ENCODE data around the gene HDDC3.

HDDC3 gene

GRCh38 chr15:90917569-90917968, 14.8 kb downstream of the HDDC3 start:
- TF ChIP-seq CTCF (IDR thresholded peaks at IDR 0.05; ENCODE audit: low read depth, low read length), result no peak
- no peak for DNase-seq (ENCODE audit: extremely low read depth, low read depth)

- TF ChIP-seq CTCF (IDR thresholded peaks at IDR 0.05; ENCODE audit: low read depth, low read length), result no peak
- no peak for DNase-seq (ENCODE audit: extremely low read depth, low read depth)
Observed at GRCh38 chr15:90916461-90916860, 15.9 kb downstream of the HDDC3 start.

GRCh38 chr15:90915808-90916440, 16.4 kb downstream of the HDDC3 start:
- no peak for DNase-seq (ENCODE audit: extremely low read depth, low read depth)
- TF ChIP-seq CTCF (IDR thresholded peaks at IDR 0.05; ENCODE audit: low read depth, low read length), result no peak

- DNase-seq (ENCODE audit: extremely low read depth, low read depth), result no peak
- no peak for TF ChIP-seq CTCF (IDR thresholded peaks at IDR 0.05; ENCODE audit: low read depth, low read length)
Observed at GRCh38 chr15:90915216-90915807, 17.0 kb downstream of the HDDC3 start.

GRCh38 chr15:90914305-90915080, 17.9 kb downstream of the HDDC3 start:
- DNase-seq (ENCODE audit: extremely low read depth, low read depth), result no peak
- TF ChIP-seq CTCF (IDR thresholded peaks at IDR 0.05; ENCODE audit: low read depth, low read length), result no peak

GRCh38 chr15:90913398-90913944, 18.9 kb downstream of the HDDC3 start:
- TF ChIP-seq CTCF (IDR thresholded peaks at IDR 0.05; ENCODE audit: low read depth, low read length), result no peak
- no peak for DNase-seq (ENCODE audit: extremely low read depth, low read depth)

GRCh38 chr15:90912770-90913075, 19.6 kb downstream of the HDDC3 start:
- no peak for DNase-seq (ENCODE audit: extremely low read depth, low read depth)
- TF ChIP-seq CTCF (IDR thresholded peaks at IDR 0.05; ENCODE audit: low read depth, low read length), result no peak
